Measurements from ENCODE around the gene OR51G1.

The OR51G1 gene, protein sequence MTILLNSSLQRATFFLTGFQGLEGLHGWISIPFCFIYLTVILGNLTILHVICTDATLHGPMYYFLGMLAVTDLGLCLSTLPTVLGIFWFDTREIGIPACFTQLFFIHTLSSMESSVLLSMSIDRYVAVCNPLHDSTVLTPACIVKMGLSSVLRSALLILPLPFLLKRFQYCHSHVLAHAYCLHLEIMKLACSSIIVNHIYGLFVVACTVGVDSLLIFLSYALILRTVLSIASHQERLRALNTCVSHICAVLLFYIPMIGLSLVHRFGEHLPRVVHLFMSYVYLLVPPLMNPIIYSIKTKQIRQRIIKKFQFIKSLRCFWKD

GRCh38 chr11:4924239-4924638, at the start of gene OR51G1:
TSS of gene OR51G1 (minus strand) at chr11:4924339. CDS start at chr11:4924339, 0 bp downstream.
- Histone ChIP-seq H3F3A (ENCODE audit: control insufficient read depth, insufficient read depth) (no peaks in the 10 kb centered on the region), H3K9me2 (replicated peaks; ENCODE audit: control insufficient read depth, low read length) (no peaks in the 10 kb centered on the region), H3K9me3 (ENCODE audit: control insufficient read depth, insufficient read depth, low read length) (no peaks in the 10 kb centered on the region), H3K4me1 (ENCODE audit: control insufficient read depth, low read length) (no peaks in the 10 kb centered on the region), H4K20me1 (ENCODE audit: control insufficient read depth, insufficient read depth, low read depth, low read length) (no peaks in the 10 kb centered on the region), H3K27ac (ENCODE audit: low read depth, low read length) (no peak within 1 kb of the TSS), H3K36me3 (ENCODE audit: control insufficient read depth, low read length) (no peaks in the 10 kb centered on the region), H3K79me2 (ENCODE audit: control insufficient read depth, low read length) (no peaks in the 10 kb centered on the region), H3K4me2 (ENCODE audit: low read length) (no peak within 1 kb of the TSS), H3K4me3 (ENCODE audit: low read length) (no peak within 1 kb of the TSS), H3K27me3 (ENCODE audit: control insufficient read depth, low read length) (no peaks in the 10 kb centered on the region)
- no peak for TF ChIP-seq CTCF (IDR thresholded peaks at IDR 0.05; ENCODE audit: low read depth, low read length, poor library complexity, severe bottlenecking)
- no peak for TF ChIP-seq EZH2phosphoT487 (IDR thresholded peaks at IDR 0.05; ENCODE audit: borderline replicate concordance, low read length)

DNA sequence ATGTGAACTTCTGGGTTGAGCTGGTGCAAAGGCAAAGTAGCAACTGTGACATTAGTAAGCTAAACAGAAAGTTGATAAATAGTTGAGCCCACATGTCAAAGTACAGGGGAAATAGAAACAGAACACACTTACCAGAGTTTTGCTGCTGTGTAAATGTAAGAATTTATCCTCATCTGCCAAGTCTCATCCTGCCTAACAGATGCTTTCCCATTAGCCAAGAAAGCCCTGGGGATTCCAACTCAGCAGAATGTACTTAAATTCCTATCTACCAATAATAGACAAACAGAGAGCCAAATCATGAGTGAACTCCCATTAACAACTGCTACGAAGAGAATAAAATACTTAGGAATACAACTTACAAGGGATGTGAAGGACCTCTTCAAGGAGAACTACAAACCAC, 38.7 kb upstream of the OR51G1 start:
- Histone ChIP-seq H3K9me3 (ENCODE audit: control insufficient read depth, insufficient read depth, low read length) (no peaks in the 10 kb centered on the region), H3K9me2 (replicated peaks; ENCODE audit: control insufficient read depth, low read length) (no peaks in the 10 kb centered on the region), H3K36me3 (ENCODE audit: control insufficient read depth, low read length) (no peaks in the 10 kb centered on the region), H3K79me2 (ENCODE audit: control insufficient read depth, low read length) (no peaks in the 10 kb centered on the region), H3K4me1 (ENCODE audit: control insufficient read depth, low read length) (no peaks in the 10 kb centered on the region), H4K20me1 (ENCODE audit: control insufficient read depth, insufficient read depth, low read depth, low read length) (no peaks in the 10 kb centered on the region), H3K27ac (ENCODE audit: low read depth, low read length) (no peak overlapping the region), H3F3A (ENCODE audit: control insufficient read depth, insufficient read depth) (no peaks in the 10 kb centered on the region), H3K27me3 (ENCODE audit: control insufficient read depth, low read length) (no peaks in the 10 kb centered on the region), H3K4me3 (ENCODE audit: low read length) (no peak overlapping the region), H3K4me2 (ENCODE audit: low read length) (no peak overlapping the region)
- TF ChIP-seq CTCF (IDR thresholded peaks at IDR 0.05; ENCODE audit: low read depth, low read length, poor library complexity, severe bottlenecking) (no peak), EZH2phosphoT487 (IDR thresholded peaks at IDR 0.05; ENCODE audit: borderline replicate concordance, low read length) (no peak)

DNA sequence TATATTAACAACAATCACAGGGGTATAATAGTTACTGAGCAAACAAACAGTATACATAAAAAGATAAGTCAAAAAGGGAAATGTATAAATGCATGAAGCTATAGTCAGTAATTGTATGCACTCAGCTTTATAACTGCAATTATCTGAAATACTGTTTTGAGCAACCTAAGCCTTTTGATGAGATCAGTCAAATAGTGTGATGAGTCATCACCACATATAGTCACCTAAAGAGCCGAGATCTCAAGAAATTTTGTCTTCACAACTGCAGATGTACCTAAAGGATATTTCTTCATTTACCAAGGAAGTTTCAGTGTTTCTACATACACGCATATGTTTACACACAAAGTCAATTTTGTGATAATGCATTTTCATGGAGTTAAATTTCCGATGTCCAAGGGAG, 36.7 kb upstream of the OR51G1 start:
- Histone ChIP-seq H4K20me1 (ENCODE audit: control insufficient read depth, insufficient read depth, low read depth, low read length) (no peaks in the 10 kb centered on the region), H3K4me2 (ENCODE audit: low read length) (no peak overlapping the region), H3K9me2 (replicated peaks; ENCODE audit: control insufficient read depth, low read length) (no peaks in the 10 kb centered on the region), H3F3A (ENCODE audit: control insufficient read depth, insufficient read depth) (no peaks in the 10 kb centered on the region), H3K36me3 (ENCODE audit: control insufficient read depth, low read length) (no peaks in the 10 kb centered on the region), H3K9me3 (ENCODE audit: control insufficient read depth, insufficient read depth, low read length) (no peaks in the 10 kb centered on the region), H3K4me3 (ENCODE audit: low read length) (no peak overlapping the region), H3K27ac (ENCODE audit: low read depth, low read length) (no peak overlapping the region), H3K4me1 (ENCODE audit: control insufficient read depth, low read length) (no peaks in the 10 kb centered on the region), H3K79me2 (ENCODE audit: control insufficient read depth, low read length) (no peaks in the 10 kb centered on the region), H3K27me3 (ENCODE audit: control insufficient read depth, low read length) (no peaks in the 10 kb centered on the region)
- TF ChIP-seq EZH2phosphoT487 (IDR thresholded peaks at IDR 0.05; ENCODE audit: borderline replicate concordance, low read length) (no peak), CTCF (IDR thresholded peaks at IDR 0.05; ENCODE audit: low read depth, low read length, poor library complexity, severe bottlenecking) (no peak)

Measured in DOHH2 (cell line).